NK-92 treated with Interleukin-12 subunit alpha and Interleukin-12 subunit beta, amount 100 ng/mL, for 24 hours (cell line): ENCODE data around the gene SLC7A1.
A peak's percentile ranks its signal among the peaks of the same experiment; 100 is the strongest.

Source experiments
- DNase-seq: peaks from one replicate; lab custom pipeline; 2025; lab: John Stamatoyannopoulos, UW

Gene SLC7A1

GRCh38 chr13:29509999-29510589, 85.4 kb downstream of the SLC7A1 start:
- no peak for DNase-seq

- no peak for DNase-seq
Measured at GRCh38 chr13:29508876-29509252, 86.6 kb downstream of the SLC7A1 start.

- DNase-seq, result peak; percentile 36
Measured at GRCh38 chr13:29508130-29508875, 87.2 kb downstream of the SLC7A1 start.

- no peak for DNase-seq
Measured at GRCh38 chr13:29507356-29507755, 88.1 kb downstream of the SLC7A1 start.

GRCh38 chr13:29505950-29506349, 89.5 kb downstream of the SLC7A1 start:
- no peak for DNase-seq

GRCh38 chr13:29505511-29505910, 90.0 kb downstream of the SLC7A1 start:
- DNase-seq, result no peak

- no peak for DNase-seq
Measured at GRCh38 chr13:29504691-29505090, 90.8 kb downstream of the SLC7A1 start.

GRCh38 chr13:29503041-29503837, 92.2 kb downstream of the SLC7A1 start:
- DNase-seq, result no peak

GRCh38 chr13:29502391-29503008, 93.0 kb downstream of the SLC7A1 start:
- no peak for DNase-seq

GRCh38 chr13:29501674-29502073, 93.8 kb downstream of the SLC7A1 start:
- DNase-seq, result no peak

- no peak for DNase-seq
Measured at GRCh38 chr13:29500386-29500785, 95.1 kb downstream of the SLC7A1 start.

- DNase-seq, result no peak
Measured at GRCh38 chr13:29499506-29500165, 95.9 kb downstream of the SLC7A1 start.

- no peak for DNase-seq
Measured at GRCh38 chr13:29498426-29499040, 97.0 kb downstream of the SLC7A1 start.

GRCh38 chr13:29497137-29497654, 98.3 kb downstream of the SLC7A1 start:
- DNase-seq, result no peak

GRCh38 chr13:29496241-29496712, 99.2 kb downstream of the SLC7A1 start:
- DNase-seq, result no peak

- DNase-seq, result no peak
Measured at GRCh38 chr13:29494520-29494919, 101.0 kb downstream of the SLC7A1 start.

GRCh38 chr13:29493796-29494195, 101.7 kb downstream of the SLC7A1 start:
- no peak for DNase-seq

- no peak for DNase-seq
Measured at GRCh38 chr13:29491248-29491647, 104.2 kb downstream of the SLC7A1 start.

GRCh38 chr13:29490561-29490885, 105.0 kb downstream of the SLC7A1 start:
- DNase-seq, result no peak

- no peak for DNase-seq
Measured at GRCh38 chr13:29489650-29490560, 105.6 kb downstream of the SLC7A1 start.
